CD4-positive, alpha-beta T cell (primary cell): ENCODE measurements around the gene PHETA2. TPM values are rescaled to one million over a fixed set of nuclear protein-coding genes. Genes with fewer than 3 reads are reported as not detected.

Experiments used
- ATAC-seq: fragments of 200-7000 bp; cut with Tn5 transposase; one replicate; pipeline ENCODE4 v1.10.0; 2022; ENCODE audit warnings: mild to moderate bottlenecking; ENCODE audit not compliant: poor library complexity
- CTCF ChIA-PET: fragments of 350-600 bp; sonication (Branson Sonifier 250); formaldehyde crosslinking; loops from one replicate; lab custom pipeline; 2021; ENCODE audit warnings: antibody characterized with exemption, inconsistent platforms; lab: Charles Lee
- POLR2A ChIA-PET: fragments of 350-600 bp; sonication (Branson Sonifier 250); formaldehyde crosslinking; loops from one replicate; lab custom pipeline; 2021; ENCODE audit warnings: antibody characterized with exemption, inconsistent platforms; lab: Charles Lee
- DNase-seq, 14 experiments: peaks; one replicate each; pipeline ENCODE4 v3.0.0-alpha.2; 2013 to 2020; ENCODE audit warnings: mixed read lengths in 2 of 14
- H3K27ac ChIP-seq, 2 donors: one replicate each; pipeline versions ENCODE4 v1.5.1 to v1.7.0; 2013; ENCODE audit warnings: low read length in 2 of 2, low read depth in 1 of 2, mild to moderate bottlenecking in 1 of 2
- H3K27me3 ChIP-seq, 2 experiments: 1 replicate in 1 of 2; 2 replicates in 1 of 2; pipeline versions ENCODE4 v1.6.1 to v1.7.0; 2013; ENCODE audit warnings: low read length in 2 of 2, control low read depth in 1 of 2, mild to moderate bottlenecking in 1 of 2, moderate library complexity in 1 of 2; ENCODE audit not compliant: insufficient read depth in 2 of 2, control insufficient read depth in 1 of 2
- H3K36me3 ChIP-seq: one replicate; pipeline ENCODE4 v1.6.1; 2013; ENCODE audit warnings: low read length, control low read depth; ENCODE audit not compliant: insufficient read depth
- H3K4me1 ChIP-seq: one replicate; pipeline ENCODE4 v1.6.1; 2013; ENCODE audit warnings: low read length, control low read depth; ENCODE audit not compliant: insufficient read depth
- H3K4me3 ChIP-seq: one replicate; pipeline ENCODE4 v1.5.1; 2013; ENCODE audit warnings: mild to moderate bottlenecking, low read length, moderate library complexity
- H3K9me3 ChIP-seq, 2 experiments: 1 replicate in 1 of 2; 2 replicates in 1 of 2; pipeline versions ENCODE4 v1.6.1 to v1.7.0; 2013; ENCODE audit warnings: low read length in 2 of 2, mild to moderate bottlenecking in 2 of 2, control low read depth in 1 of 2, moderate library complexity in 1 of 2; ENCODE audit not compliant: control insufficient read depth in 1 of 2, insufficient read depth in 1 of 2
- H3K27ac Mint-ChIP-seq: one replicate; pipeline ENCODE4 v1.8.0; 2020; ENCODE audit warnings: mixed read lengths
- H3K27me3 Mint-ChIP-seq: one replicate; pipeline ENCODE4 v1.8.0; 2021; ENCODE audit warnings: mixed read lengths
- H3K36me3 Mint-ChIP-seq: one replicate; pipeline ENCODE4 v1.8.0; 2021; ENCODE audit warnings: low read depth, mixed read lengths
- H3K4me1 Mint-ChIP-seq: one replicate; pipeline ENCODE4 v1.8.0; 2021; ENCODE audit warnings: low read depth, mixed read lengths
- H3K4me3 Mint-ChIP-seq: one replicate; pipeline ENCODE4 v1.8.0; 2020; ENCODE audit warnings: mild to moderate bottlenecking, mixed read lengths
- H3K9me3 Mint-ChIP-seq: one replicate; pipeline ENCODE4 v1.8.0; 2020; ENCODE audit warnings: mixed read lengths
- CTCF ChIP-seq: fragments of 200-600 bp; IDR thresholded peaks from one replicate; pipeline ENCODE4 v1.8.0; 2022; ENCODE audit warnings: antibody characterized with exemption, mild to moderate bottlenecking
- intact Hi-C, 2 experiments: fragments of 100-400 bp; cut with DNase I in 1 of 2; cut with micrococcal nuclease in 1 of 2; formaldehyde crosslinking; loops; one replicate each; pipeline versions ENCODE4 v1.15.1 to v1.9.0; 2023 to 2025; cut with DNase I, micrococcal nuclease
- total RNA-seq, 174 experiments: library from RNA in 2 of 174; stranded (reverse) in 2 of 174; gene quantifications; one replicate each; pipeline ENCODE4 v1.2.3 and lab custom pipeline; 2021 to 2026

PHETA2 gene
- total RNA-seq, 2 experiments from 2014 or later, result 0.27 to 0.42 TPM

DNA sequence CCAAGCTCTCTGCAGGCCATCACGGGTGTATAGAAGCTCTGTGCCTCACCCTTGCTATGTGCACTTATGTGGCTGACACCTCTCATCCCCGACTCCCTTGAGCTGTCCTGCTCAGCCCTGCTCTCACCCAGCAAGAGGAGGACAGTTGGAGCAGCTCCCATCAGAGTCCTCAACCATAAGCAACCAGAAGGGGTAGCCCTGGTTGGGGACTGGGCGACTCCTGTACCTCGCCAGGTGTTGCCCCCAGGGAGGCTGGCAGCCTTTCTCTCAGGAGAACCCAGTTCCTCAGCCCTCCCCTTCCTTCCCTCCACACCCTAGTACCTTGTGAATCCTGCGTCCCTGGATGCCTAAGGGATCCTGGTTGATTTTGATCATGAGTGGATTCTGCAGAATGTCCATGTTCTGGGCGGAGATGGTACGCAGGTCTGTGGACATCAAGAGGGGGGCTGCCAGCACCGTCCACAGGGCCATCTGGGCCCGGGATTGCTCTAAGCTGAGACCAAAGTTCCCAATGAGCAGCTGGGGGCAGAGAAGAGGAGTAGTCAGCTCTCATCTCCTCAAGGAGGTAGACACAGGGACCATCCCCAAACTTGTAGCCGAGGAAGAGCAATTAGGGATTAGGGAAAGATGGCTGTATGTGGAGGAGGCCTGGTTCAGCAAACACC is 11.4 kb upstream of the PHETA2 start:
- H3K4me1 Mint-ChIP-seq, result no peaks in the 10 kb centered on the region
- CTCF ChIA-PET, result no interaction called here
- no peak overlapping the region for H3K4me3 Mint-ChIP-seq
- no peak for TF ChIP-seq CTCF
- Histone ChIP-seq H3K4me1 (no peaks in the 10 kb centered on the region), H3K27me3 (no peaks in the 10 kb centered on the region), H3K36me3 (peaks cover 58% of the 10 kb centered on the region), H3K4me3 (no peak overlapping the region), H3K27ac (no peak overlapping the region), H3K9me3 (peaks cover 0 to 3% of the 10 kb centered on the region in 2 experiments)
- H3K36me3 Mint-ChIP-seq, result peaks cover 74% of the 10 kb centered on the region
- DNase-seq (no peak), ATAC-seq (no peak)
- no peaks in the 10 kb centered on the region for H3K9me3 Mint-ChIP-seq
- intact Hi-C loops, result no loop called here
- H3K27me3 Mint-ChIP-seq, result no peaks in the 10 kb centered on the region
- POLR2A ChIA-PET, result interaction anchor here (1.0 kb wide), 1 partner anchor 64 kb away, joined by 3 read pairs; the partner anchor contains the start of gene WBP2NL
- no peak overlapping the region for H3K27ac Mint-ChIP-seq

- H3K4me3 ChIP-seq, result no peak overlapping the region
- H3K9me3 Mint-ChIP-seq, result no peaks in the 10 kb centered on the region
- peaks cover 53% of the 10 kb centered on the region for H3K36me3 ChIP-seq
- H3K27me3 Mint-ChIP-seq, result no peaks in the 10 kb centered on the region
- ATAC-seq (no peak), DNase-seq (no peak)
- no peak overlapping the region for H3K27ac Mint-ChIP-seq
- POLR2A ChIA-PET, result interaction anchor here (1.2 kb wide), 1 partner anchor 15 kb away, joined by 3 read pairs; the partner anchor contains the start of gene SMDT1
- H3K4me3 Mint-ChIP-seq, result no peak overlapping the region
- intact Hi-C loops, result no loop called here
- no peaks in the 10 kb centered on the region for H3K9me3 ChIP-seq
- H3K4me1 ChIP-seq, result peaks cover 7% of the 10 kb centered on the region
- peaks cover 67% of the 10 kb centered on the region for H3K36me3 Mint-ChIP-seq
- H3K27me3 ChIP-seq, result no peaks in the 10 kb centered on the region
- CTCF ChIA-PET, result no interaction called here
- no peak overlapping the region for H3K27ac ChIP-seq
- no peak for TF ChIP-seq CTCF
- peaks cover 10% of the 10 kb centered on the region for H3K4me1 Mint-ChIP-seq
Measured at GRCh38 chr22:42064629-42065028, 9.4 kb upstream of the PHETA2 start.

GRCh38 chr22:42065438-42066125 is 8.5 kb upstream of the PHETA2 start:
- DNase-seq (no peak), ATAC-seq (no peak)
- Histone ChIP-seq H3K36me3 (peaks cover 44% of the 10 kb centered on the region), H3K9me3 (no peaks in the 10 kb centered on the region), H3K27me3 (no peaks in the 10 kb centered on the region), H3K27ac (no peak overlapping the region), H3K4me1 (peaks cover 16% of the 10 kb centered on the region), H3K4me3 (no peak overlapping the region)
- ChIA-PET CTCF (no interaction called here), POLR2A (interaction anchor here (0.6 to 1.2 kb wide), 2 partner anchors 14 kb away, joined by 3 read pairs; partner anchors contain the start of gene SMDT1)
- H3K4me3 Mint-ChIP-seq, result no peak overlapping the region
- H3K27ac Mint-ChIP-seq, result no peak overlapping the region
- H3K4me1 Mint-ChIP-seq, result peaks cover 20% of the 10 kb centered on the region
- no peaks in the 10 kb centered on the region for H3K9me3 Mint-ChIP-seq
- H3K36me3 Mint-ChIP-seq, result peaks cover 59% of the 10 kb centered on the region
- TF ChIP-seq CTCF, result no peak
- intact Hi-C loops, result no loop called here
- H3K27me3 Mint-ChIP-seq, result no peaks in the 10 kb centered on the region
